Measurements from ENCODE around the gene PTOV1.

DNA sequence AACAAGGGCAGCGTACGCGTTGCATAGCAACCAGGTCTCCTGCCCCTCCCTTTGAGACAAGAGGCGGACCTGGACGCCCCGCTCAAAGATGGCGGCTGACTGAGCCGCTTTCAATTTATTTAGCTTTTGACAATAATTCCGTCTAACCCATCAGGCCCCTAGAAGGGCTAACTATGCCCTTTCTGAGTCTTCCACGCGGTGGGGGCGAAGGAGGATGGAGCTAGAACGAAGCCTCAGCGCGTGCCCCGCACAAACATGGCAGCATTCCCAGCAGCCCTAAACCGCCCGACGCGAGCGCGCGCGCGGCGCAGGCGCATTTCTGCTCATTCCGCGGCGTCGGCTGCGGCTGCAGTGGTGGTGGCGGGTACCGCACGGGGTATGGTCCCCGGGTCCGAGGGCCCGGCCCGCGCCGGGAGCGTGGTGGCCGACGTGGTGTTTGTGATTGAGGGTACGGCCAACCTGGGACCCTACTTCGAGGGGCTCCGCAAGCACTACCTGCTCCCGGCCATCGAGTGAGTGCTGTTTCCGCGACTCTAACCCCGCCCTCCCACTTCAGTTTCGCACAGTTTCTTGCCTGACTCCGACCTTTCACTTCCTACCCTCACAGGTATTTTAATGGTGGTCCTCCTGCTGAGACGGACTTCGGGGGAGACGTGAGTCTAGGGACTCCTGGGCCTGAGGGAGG lies 32.9 kb upstream of the PTOV1 start, which contains the start of gene MED25:
- TF ChIP-seq KAT7 (CRISPR knock-in tag; IDR thresholded peaks at IDR 0.05; ENCODE audit: borderline replicate concordance) (no peak), NFE2L1 (CRISPR knock-in tag; IDR thresholded peaks at IDR 0.05) (no peak)
- TF ChIP-seq, protein P1, sequence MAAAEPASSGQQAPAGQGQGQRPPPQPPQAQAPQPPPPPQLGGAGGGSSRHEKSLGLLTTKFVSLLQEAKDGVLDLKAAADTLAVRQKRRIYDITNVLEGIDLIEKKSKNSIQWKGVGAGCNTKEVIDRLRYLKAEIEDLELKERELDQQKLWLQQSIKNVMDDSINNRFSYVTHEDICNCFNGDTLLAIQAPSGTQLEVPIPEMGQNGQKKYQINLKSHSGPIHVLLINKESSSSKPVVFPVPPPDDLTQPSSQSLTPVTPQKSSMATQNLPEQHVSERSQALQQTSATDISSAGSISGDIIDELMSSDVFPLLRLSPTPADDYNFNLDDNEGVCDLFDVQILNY (CRISPR knock-in tag; IDR thresholded peaks at IDR 0.05) = peak; percentile 73; the same call in 1 of the 2 replicates

Data from WTC11 (cell line).